ENCODE data around the gene DGCR6L. TPM values are rescaled to one million over a fixed set of nuclear protein-coding genes. Genes with fewer than 3 reads are reported as not detected.

Gene DGCR6L
- total RNA-seq, 1 experiment from 2014 or later, result 68.5 TPM

DNA sequence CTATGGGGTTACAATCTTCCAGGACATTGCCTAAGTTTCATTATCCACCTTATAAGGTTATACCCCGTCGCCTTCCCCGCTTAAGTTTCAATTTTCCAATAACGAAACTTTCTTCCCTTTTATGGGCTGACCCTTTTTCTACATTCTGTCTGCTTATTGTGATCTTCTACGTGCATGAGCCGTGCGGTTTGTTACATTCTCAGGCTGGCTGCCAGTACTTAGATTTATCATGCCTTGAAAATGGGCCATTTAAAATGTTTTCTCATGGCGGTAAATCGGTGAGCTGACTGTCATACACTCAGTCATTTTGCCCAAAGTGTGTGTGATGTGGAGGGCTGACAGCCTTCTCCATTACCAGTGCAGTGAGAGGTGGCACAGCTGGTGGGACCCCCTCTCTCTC, 23.3 kb downstream of the DGCR6L start (continued):
- TF ChIP-seq, protein P1, sequence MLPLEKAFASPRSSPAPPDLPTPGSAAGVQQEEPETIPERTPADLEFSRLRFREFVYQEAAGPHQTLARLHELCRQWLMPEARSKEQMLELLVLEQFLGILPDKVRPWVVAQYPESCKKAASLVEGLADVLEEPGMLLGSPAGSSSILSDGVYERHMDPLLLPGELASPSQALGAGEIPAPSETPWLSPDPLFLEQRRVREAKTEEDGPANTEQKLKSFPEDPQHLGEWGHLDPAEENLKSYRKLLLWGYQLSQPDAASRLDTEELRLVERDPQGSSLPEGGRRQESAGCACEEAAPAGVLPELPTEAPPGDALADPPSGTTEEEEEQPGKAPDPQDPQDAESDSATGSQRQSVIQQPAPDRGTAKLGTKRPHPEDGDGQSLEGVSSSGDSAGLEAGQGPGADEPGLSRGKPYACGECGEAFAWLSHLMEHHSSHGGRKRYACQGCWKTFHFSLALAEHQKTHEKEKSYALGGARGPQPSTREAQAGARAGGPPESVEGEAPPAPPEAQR (CRISPR knock-in tag; IDR thresholded peaks at IDR 0.05), result no peak
- TF ChIP-seq CBFB (CRISPR knock-in tag; IDR thresholded peaks at IDR 0.05; ENCODE audit: low read depth), result no peak
- TF ChIP-seq ATF1 (CRISPR knock-in tag; IDR thresholded peaks at IDR 0.05), result no peak

- no peak overlapping the region for H3K4me3 Mint-ChIP-seq
- no peak for ATAC-seq
- H3K27ac Mint-ChIP-seq, result no peak overlapping the region
- H3K27me3 Mint-ChIP-seq (ENCODE audit: low read depth), result peaks cover 31% of the 10 kb centered on the region
- POLR2A ChIA-PET, result no interaction called here
- no peak for DNase-seq (ENCODE audit: low spot score)
- CTCF ChIA-PET, result interaction anchor here (0.9 to 1.9 kb wide), 8 partner anchors 10 to 161 kb away, joined by 3 to 7 read pairs (median 4); partner anchors contain the start of gene DGCR6L
- H3K36me3 Mint-ChIP-seq, result no peaks in the 10 kb centered on the region
- H3K9me3 Mint-ChIP-seq, result no peaks in the 10 kb centered on the region
- TF ChIP-seq ZNF138 (CRISPR knock-in tag; conservative IDR thresholded peaks at IDR 0.05) (no peak), SMAD4 (CRISPR knock-in tag; IDR thresholded peaks at IDR 0.05) (no peak), ZNF219 (CRISPR knock-in tag; IDR thresholded peaks at IDR 0.05; ENCODE audit: borderline replicate concordance) (no peak), CREM (CRISPR knock-in tag; IDR thresholded peaks at IDR 0.05) (no peak), ETV6 (CRISPR knock-in tag; IDR thresholded peaks at IDR 0.05) (no peak), ZNF532 (CRISPR knock-in tag; IDR thresholded peaks at IDR 0.05; ENCODE audit: borderline replicate concordance) (no peak), EMX1 (CRISPR knock-in tag; IDR thresholded peaks at IDR 0.05) (no peak)
- TF ChIP-seq, protein P2, sequence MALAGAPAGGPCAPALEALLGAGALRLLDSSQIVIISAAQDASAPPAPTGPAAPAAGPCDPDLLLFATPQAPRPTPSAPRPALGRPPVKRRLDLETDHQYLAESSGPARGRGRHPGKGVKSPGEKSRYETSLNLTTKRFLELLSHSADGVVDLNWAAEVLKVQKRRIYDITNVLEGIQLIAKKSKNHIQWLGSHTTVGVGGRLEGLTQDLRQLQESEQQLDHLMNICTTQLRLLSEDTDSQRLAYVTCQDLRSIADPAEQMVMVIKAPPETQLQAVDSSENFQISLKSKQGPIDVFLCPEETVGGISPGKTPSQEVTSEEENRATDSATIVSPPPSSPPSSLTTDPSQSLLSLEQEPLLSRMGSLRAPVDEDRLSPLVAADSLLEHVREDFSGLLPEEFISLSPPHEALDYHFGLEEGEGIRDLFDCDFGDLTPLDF (CRISPR knock-in tag; IDR thresholded peaks at IDR 0.05), result no peak
- H3K4me1 Mint-ChIP-seq, result peaks cover 6% of the 10 kb centered on the region; the same call in 1 of the 2 replicates
Observed at GRCh38 chr22:20295262-20296064, 24.4 kb downstream of the DGCR6L start.

GRCh38 chr22:20292673-20293232, 27.1 kb downstream of the DGCR6L start:
- no peaks in the 10 kb centered on the region for H3K4me1 Mint-ChIP-seq
- DNase-seq (ENCODE audit: low spot score), result no peak
- no peaks in the 10 kb centered on the region for H3K36me3 Mint-ChIP-seq
- peaks cover 15% of the 10 kb centered on the region for H3K27me3 Mint-ChIP-seq (ENCODE audit: low read depth)
- CTCF ChIA-PET, result interaction anchor here (1.2 to 2.4 kb wide), 2 partner anchors 54 to 136 kb away, joined by 3 to 15 read pairs; no protein-coding TSS in a partner anchor
- H3K9me3 Mint-ChIP-seq, result no peaks in the 10 kb centered on the region
- TF ChIP-seq NR2C2 (CRISPR knock-in tag; IDR thresholded peaks at IDR 0.05) (no peak), HMGXB4 (CRISPR knock-in tag; IDR thresholded peaks at IDR 0.05) (no peak), ZNF317 (CRISPR knock-in tag; IDR thresholded peaks at IDR 0.05; ENCODE audit: borderline replicate concordance, low read depth) (no peak), NFYB (CRISPR knock-in tag; conservative IDR thresholded peaks at IDR 0.05; ENCODE audit: low read depth) (no peak)
- TF ChIP-seq, protein P1 (CRISPR knock-in tag; IDR thresholded peaks at IDR 0.05), result no peak
- POLR2A ChIA-PET, result interaction anchor here (0.7 kb wide), 1 partner anchor 168 kb away, joined by 4 read pairs; no protein-coding TSS in a partner anchor
- no peak overlapping the region for H3K27ac Mint-ChIP-seq
- H3K4me3 Mint-ChIP-seq, result no peak overlapping the region
- ATAC-seq, result no peak

Data from WTC11 (cell line).